22Rv1 (cell line): ENCODE data around the gene PPP6R2.

Experiments
- CTCF ChIP-seq: fragments of 450-650 bp; IDR thresholded peaks from 2 replicates; pipeline ENCODE4 v1.5.1; 2017; ENCODE audit warnings: mild to moderate bottlenecking
- ZFX ChIP-seq: fragments of 450-650 bp; IDR thresholded peaks from 2 replicates; pipeline ENCODE4 v1.6.1; 2017; ENCODE audit warnings: antibody characterized with exemption, borderline replicate concordance

GRCh38 chr22:50482107-50483074, 139.3 kb downstream of the PPP6R2 start:
- TF ChIP-seq CTCF (no peak), ZFX (no peak)
